Esophagus muscularis mucosa (tissue), 4 donors: ENCODE measurements around the gene MTFMT. TPM values are rescaled to one million over a fixed set of nuclear protein-coding genes. Genes with fewer than 3 reads are reported as not detected.
"Not testable (repeated sequence)": the region's sequence is repeated elsewhere in the genome, so short reads cannot be mapped to it uniquely, and the experiment has no call there.

Experiments
- DNase-seq: peaks from one replicate; pipeline ENCODE4 v3.0.0-alpha.2; 2017; ENCODE audit errors: extremely low spot score
- H3K27ac ChIP-seq, 4 donors: fragments of 200-600 bp; sonication (generic); replicated peaks in 1 of 4; 1 replicate in 3 of 4; 2 replicates in 1 of 4; pipeline ENCODE4 v1.5.1; 2016 to 2019; ENCODE audit warnings: mild to moderate bottlenecking in 1 of 4
- H3K27me3 ChIP-seq, 4 donors: fragments of 200-600 bp; sonication (generic); one replicate each; pipeline versions ENCODE4 v1.5.1 to v1.6.0; 2016 to 2019
- H3K36me3 ChIP-seq, 4 donors: fragments of 200-600 bp; sonication (generic); one replicate each; pipeline ENCODE4 v1.5.1; 2016 to 2019
- H3K4me1 ChIP-seq, 4 donors: fragments of 200-600 bp; sonication (generic); one replicate each; pipeline ENCODE4 v1.5.1; 2016 to 2019
- H3K4me3 ChIP-seq, 4 donors: fragments of 200-600 bp; sonication (generic); 1 replicate in 2 of 4; 2 replicates in 2 of 4; pipeline ENCODE4 v1.5.1; 2016 to 2019; ENCODE audit warnings: mild to moderate bottlenecking in 4 of 4, moderate library complexity in 1 of 4
- H3K9me3 ChIP-seq, 4 donors: fragments of 200-600 bp; sonication (generic); 1 replicate in 3 of 4; 2 replicates in 1 of 4; pipeline ENCODE4 v1.5.1; 2016 to 2019
- CTCF ChIP-seq, 3 experiments: fragments of 200-600 bp in 2 of 3; fragments of 450-650 bp in 1 of 3; sonication (generic) in 2 of 3; IDR thresholded peaks; one replicate each; pipeline ENCODE4 v1.5.1; 2017 to 2019; ENCODE audit warnings: antibody characterized with exemption in 3 of 3, mild to moderate bottlenecking in 2 of 3, moderate library complexity in 1 of 3
- EP300 ChIP-seq: sonication (generic); formaldehyde crosslinking; IDR thresholded peaks from one replicate; pipeline ENCODE4 v1.6.1; 2017; ENCODE audit warnings: antibody characterized with exemption
- POLR2A ChIP-seq: fragments of 450-650 bp; IDR thresholded peaks from one replicate; pipeline ENCODE4 v1.6.1; 2017; ENCODE audit warnings: antibody characterized with exemption, moderate library complexity, mild to moderate bottlenecking, low read depth
- POLR2AphosphoS5 ChIP-seq, 2 donors: sonication (generic); formaldehyde crosslinking; IDR thresholded peaks; one replicate each; pipeline ENCODE4 v1.6.1; 2017; ENCODE audit warnings: antibody characterized with exemption in 2 of 2
- WGBS: methylation state at CpG from one replicate; pipeline ENCODE4 v1.1.5; 2018; 5-methylcytosine and 5-hydroxymethylcytosine counted together
- intact Hi-C: fragments of 100-400 bp; cut with DNase I; formaldehyde crosslinking; loops from one replicate; pipeline ENCODE4 v1.15.1; 2023
- total RNA-seq, 4 donors: library from RNA; depleted of rRNA; stranded (reverse); fragments of >200 nt; gene quantifications; one replicate each; pipeline versions ENCODE4 v1.1.0 to v1.2.1, GENCODE V29; 2016

MTFMT gene
- 10 to 100 TPM; 26.3 to 29.9 (median 29.4) TPM for total RNA-seq

DNA sequence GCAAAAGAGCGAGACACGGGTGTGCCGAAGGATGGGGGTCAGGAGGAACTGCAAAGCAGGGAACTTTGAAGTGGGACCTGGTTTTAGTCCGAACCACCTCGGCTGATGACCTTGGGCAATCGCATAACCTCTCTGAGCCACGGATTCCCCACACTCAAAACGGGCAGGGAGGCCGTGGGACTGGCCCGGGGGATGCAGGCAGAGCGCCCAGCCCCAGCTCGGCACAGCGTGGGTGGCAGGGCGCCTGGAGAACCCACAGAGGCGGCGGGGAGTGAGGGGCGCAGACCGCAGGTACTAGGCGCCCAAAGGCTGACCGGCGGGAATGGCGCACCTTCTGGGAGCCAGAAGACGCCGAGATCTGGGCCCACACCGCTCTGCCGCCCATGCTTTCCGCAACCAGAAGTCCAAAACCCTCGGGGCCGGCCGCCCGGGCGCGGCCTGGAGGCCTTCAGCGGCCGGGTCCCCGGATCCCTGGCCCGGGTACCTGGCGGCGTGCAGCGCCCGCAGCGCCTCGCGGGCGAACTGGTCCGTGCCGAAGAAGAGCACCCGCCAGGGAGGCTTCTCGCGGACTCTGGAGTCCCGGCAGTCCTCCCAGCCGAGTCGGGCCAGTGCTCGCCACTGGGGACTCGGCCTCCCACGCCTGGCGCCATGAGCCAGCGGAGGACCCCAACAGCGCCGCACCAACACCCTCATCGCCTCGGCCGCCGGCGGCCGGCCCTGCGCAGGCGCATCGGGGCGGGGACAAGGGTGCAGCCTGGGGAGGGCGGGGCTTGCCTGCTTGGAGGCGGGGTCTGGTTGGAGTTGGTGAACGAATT lies at the start of gene MTFMT:
Gene MTFMT (minus strand): TSS at position 719 of the 815 bp plus-strand sequence. CDS start 26 bp downstream, at position 693.
- intact Hi-C loops: loop anchor here (5.0 kb wide), 1 partner anchor 42 kb away; the partner anchor contains the start of gene SPG21
- Histone ChIP-seq H3K27me3 (no peaks in the 10 kb centered on the region), H3K9me3 (no peaks in the 10 kb centered on the region), H3K4me3 (peak within 1 kb of the TSS; percentile 77 to 98 (median 89)), H3K4me1 (peaks cover 18 to 40% (median 30%) of the 10 kb centered on the region in 4 donors), H3K27ac (peak within 1 kb of the TSS; percentile 75 to 89 (median 82)), H3K36me3 (peaks cover 0 to 27% (median 24%) of the 10 kb centered on the region in 4 donors)
- peak; percentile 97 for DNase-seq
- WGBS: under 1% methylated on average over 37 of the region's 73 CpGs
- TF ChIP-seq POLR2A (peak; percentile 94), EP300 (no peak), CTCF (IDR thresholded peaks at IDR 0.05) (peak in 2 of 3 experiments; percentile 17 to 22), POLR2AphosphoS5 (IDR thresholded peaks at IDR 0.05) (peak; percentile 88 to 99)

DNA sequence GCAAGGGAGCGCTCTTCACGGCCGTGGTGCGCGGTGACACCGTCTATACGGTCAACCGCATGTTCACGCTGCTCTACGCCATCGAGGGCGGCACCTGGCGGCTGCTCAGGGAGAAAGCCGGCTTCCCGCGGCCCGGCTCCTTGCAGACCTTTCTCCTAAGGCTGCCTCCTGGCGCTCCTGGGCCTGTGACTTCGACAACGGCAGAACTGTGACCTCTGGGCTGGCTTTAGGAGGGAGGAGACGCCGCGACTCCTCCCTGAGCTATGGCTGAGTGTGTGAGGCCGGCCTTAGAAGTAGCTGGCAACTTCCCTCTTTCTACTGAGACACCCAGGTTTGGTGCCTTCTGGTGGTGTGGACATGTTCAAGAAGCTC lies 48.5 kb upstream of the MTFMT start:
- no peak for DNase-seq

GRCh38 chr15:65077291-65077980 lies 48.0 kb upstream of the MTFMT start:
- DNase-seq: no peak
- 59% methylated on average over 21 of the region's 85 CpGs for WGBS
- peak overlapping the region in 3 of 4 donors; percentile 4 to 18 (median 15) for H3K4me3 ChIP-seq
- intact Hi-C loops: no loop called here
- H3K9me3 ChIP-seq: no peaks in the 10 kb centered on the region
- no peak for TF ChIP-seq CTCF (IDR thresholded peaks at IDR 0.05)
- TF ChIP-seq POLR2A: no peak
- no peak for TF ChIP-seq POLR2AphosphoS5 (IDR thresholded peaks at IDR 0.05)
- TF ChIP-seq EP300: no peak
- H3K27ac ChIP-seq: peak overlapping the region in 1 of 4 donors; percentile 23
- peaks cover 0 to 16% (median 0%) of the 10 kb centered on the region in 4 donors for H3K27me3 ChIP-seq
- no peaks in the 10 kb centered on the region for H3K36me3 ChIP-seq
- peaks cover 41 to 66% (median 47%) of the 10 kb centered on the region in 4 donors for H3K4me1 ChIP-seq

More for the DNA sequence above, 48.5 kb upstream of the MTFMT start:
- Histone ChIP-seq H3K27ac (peak overlapping the region in 1 of 4 donors; percentile 23), H3K9me3 (no peaks in the 10 kb centered on the region), H3K27me3 (peaks cover 0 to 16% (median 0%) of the 10 kb centered on the region in 4 donors), H3K36me3 (no peaks in the 10 kb centered on the region), H3K4me3 (peak overlapping the region in 3 of 4 donors; percentile 4 to 18 (median 15)), H3K4me1 (peaks cover 44 to 66% (median 50%) of the 10 kb centered on the region in 4 donors)
- TF ChIP-seq POLR2AphosphoS5 (IDR thresholded peaks at IDR 0.05) (no peak), CTCF (IDR thresholded peaks at IDR 0.05) (peak; percentile 58 to 70 (median 69))
- intact Hi-C loops: loop anchor here (2.0 kb wide), 1 partner anchor 23 kb away; no protein-coding TSS in a partner anchor
- no CpG with 5 or more reads among the region's 24 CpGs for WGBS

GRCh38 chr15:65076486-65077290 lies 47.2 kb upstream of the MTFMT start, which contains the start of gene KBTBD13:
TSS of gene KBTBD13 (plus strand) at chr15:65076746. CDS start at chr15:65076816, 70 bp downstream.
- no peaks in the 10 kb centered on the region for H3K9me3 ChIP-seq
- peaks cover 41 to 66% (median 47%) of the 10 kb centered on the region in 4 donors for H3K4me1 ChIP-seq
- no peaks in the 10 kb centered on the region for H3K36me3 ChIP-seq
- TF ChIP-seq POLR2A: no peak
- TF ChIP-seq CTCF (IDR thresholded peaks at IDR 0.05): no peak
- no peak for TF ChIP-seq POLR2AphosphoS5 (IDR thresholded peaks at IDR 0.05)
- TF ChIP-seq EP300: no peak
- WGBS: 81% methylated on average over 25 of the region's 73 CpGs
- intact Hi-C loops: no loop called here
- peak within 1 kb of the TSS in 2 of 4 donors; percentile 4 to 18 for H3K4me3 ChIP-seq
- H3K27ac ChIP-seq: no peak within 1 kb of the TSS
- peaks cover 0 to 16% (median 0%) of the 10 kb centered on the region in 4 donors for H3K27me3 ChIP-seq
- DNase-seq: no peak

DNA sequence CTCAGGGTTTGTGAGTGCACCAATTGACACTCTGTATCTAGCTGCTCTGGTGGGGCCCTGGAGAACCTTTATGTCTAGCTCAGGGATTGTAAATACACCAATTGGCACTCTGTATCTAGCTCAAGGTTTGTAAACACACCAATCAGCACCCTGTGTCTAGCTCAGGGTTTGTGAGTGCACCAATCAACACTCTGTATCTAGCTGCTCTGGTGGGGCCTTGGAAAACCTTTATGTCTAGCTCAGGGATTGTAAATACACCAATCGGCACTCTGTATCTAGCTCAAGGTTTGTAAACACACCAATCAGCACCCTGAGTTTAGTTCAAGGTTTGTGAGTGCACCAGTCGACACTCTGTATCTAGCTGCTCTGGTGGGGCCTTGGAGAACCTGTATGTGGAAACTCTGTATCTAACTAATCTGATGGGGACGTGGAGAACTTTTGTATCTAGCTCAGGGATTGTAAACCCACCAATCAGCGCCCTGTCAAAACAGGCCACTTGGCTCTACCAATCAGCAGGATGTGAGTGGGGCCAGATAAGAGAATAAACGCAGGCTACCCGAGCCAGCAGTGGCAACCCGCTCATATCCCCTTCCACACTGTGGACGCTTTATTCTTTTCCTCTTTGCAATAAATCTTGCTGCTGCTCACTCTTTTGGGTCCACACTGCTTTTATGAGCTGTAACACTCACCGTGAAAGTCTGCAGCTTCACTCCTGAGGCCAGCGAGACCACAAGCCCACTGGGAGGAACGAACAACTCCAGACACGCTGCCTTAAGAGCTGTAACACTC lies 46.4 kb upstream of the MTFMT start:
- H3K36me3 ChIP-seq, H3K4me3 ChIP-seq, H3K27ac ChIP-seq, DNase-seq, H3K9me3 ChIP-seq, intact Hi-C loops: not testable (repeated sequence)
- WGBS: 69% methylated on average over 11 of the region's 12 CpGs
- H3K27me3 ChIP-seq: peaks cover 0 to 16% (median 0%) of the 10 kb centered on the region in 4 donors
- peaks cover 41 to 67% (median 47%) of the 10 kb centered on the region in 4 donors for H3K4me1 ChIP-seq

GRCh38 chr15:65074946-65075345 lies 45.5 kb upstream of the MTFMT start:
- peaks cover 46 to 70% (median 52%) of the 10 kb centered on the region in 4 donors for H3K4me1 ChIP-seq
- H3K36me3 ChIP-seq, DNase-seq, intact Hi-C loops, H3K9me3 ChIP-seq, H3K27ac ChIP-seq, H3K4me3 ChIP-seq: not testable (repeated sequence)
- peaks cover 0 to 16% (median 0%) of the 10 kb centered on the region in 4 donors for H3K27me3 ChIP-seq
- 97% methylated on average over 8 of the region's 22 CpGs for WGBS
